Subcutaneous abdominal adipose tissue (tissue), 5 donors: ENCODE measurements around the gene AEN.
"Not testable (repeated sequence)": the region's sequence is repeated elsewhere in the genome, so short reads cannot be mapped to it uniquely, and the experiment has no call there.

Experiments
- H3K27ac ChIP-seq: one replicate; pipeline ENCODE4 v1.7.0; 2013; ENCODE audit warnings: low read depth, mild to moderate bottlenecking, inconsistent platforms, low read length, moderate library complexity
- H3K27me3 ChIP-seq, 5 donors: one replicate each; pipeline ENCODE4 v1.7.0; 2013; ENCODE audit warnings: low read length in 5 of 5, inconsistent platforms in 1 of 5; ENCODE audit not compliant: control insufficient read depth in 5 of 5, insufficient read depth in 4 of 5
- H3K36me3 ChIP-seq, 5 donors: one replicate each; pipeline ENCODE4 v1.7.0; 2013; ENCODE audit warnings: low read length in 5 of 5; ENCODE audit not compliant: control insufficient read depth in 5 of 5, insufficient read depth in 5 of 5
- H3K4me1 ChIP-seq, 5 donors: one replicate each; pipeline ENCODE4 v1.7.0; 2013; ENCODE audit warnings: low read length in 5 of 5, mild to moderate bottlenecking in 3 of 5, moderate library complexity in 1 of 5; ENCODE audit not compliant: control insufficient read depth in 5 of 5, insufficient read depth in 5 of 5
- H3K4me3 ChIP-seq, 5 donors: one replicate each; pipeline ENCODE4 v1.7.0; 2013; ENCODE audit warnings: low read length in 5 of 5, low read depth in 1 of 5
- H3K9ac ChIP-seq, 5 donors: one replicate each; pipeline ENCODE4 v1.7.0; 2013; ENCODE audit warnings: low read length in 5 of 5, mild to moderate bottlenecking in 4 of 5, moderate library complexity in 3 of 5
- H3K9me3 ChIP-seq, 5 donors: one replicate each; pipeline ENCODE4 v1.7.0; 2013; ENCODE audit warnings: low read length in 5 of 5; ENCODE audit not compliant: control insufficient read depth in 5 of 5
- donor health status: healthy.
- donor health status: healthy.
- donor health status: healthy.
- donor health status: healthy.
- donor health status: healthy.

AEN gene

GRCh38 chr15:88630141-88630721 lies 9.1 kb downstream of the AEN start:
- H3K36me3 ChIP-seq: peaks cover 0 to 55% (median 46%) of the 10 kb centered on the region in 5 donors
- H3K9ac ChIP-seq: peak overlapping the region in 1 of 5 donors; percentile 32
- peak overlapping the region; percentile 6 for H3K27ac ChIP-seq
- peaks cover 0 to 17% (median 2%) of the 10 kb centered on the region in 5 donors for H3K4me1 ChIP-seq
- no peak overlapping the region for H3K4me3 ChIP-seq
- no peaks in the 10 kb centered on the region for H3K27me3 ChIP-seq
- no peaks in the 10 kb centered on the region for H3K9me3 ChIP-seq

- H3K4me1 ChIP-seq: peaks cover 0 to 17% (median 2%) of the 10 kb centered on the region in 5 donors
- H3K27ac ChIP-seq: peak overlapping the region; percentile 6
- peaks cover 0 to 56% (median 46%) of the 10 kb centered on the region in 5 donors for H3K36me3 ChIP-seq
Observed at GRCh38 chr15:88630798-88631463, 9.8 kb downstream of the AEN start.

GRCh38 chr15:88631464-88632028 lies 10.4 kb downstream of the AEN start:
- Histone ChIP-seq H3K36me3 (peaks cover 0 to 53% (median 41%) of the 10 kb centered on the region in 5 donors), H3K4me3 (no peak overlapping the region), H3K27ac (no peak overlapping the region), H3K9me3 (no peaks in the 10 kb centered on the region), H3K4me1 (peaks cover 0 to 17% (median 2%) of the 10 kb centered on the region in 5 donors), H3K9ac (no peak overlapping the region), H3K27me3 (no peaks in the 10 kb centered on the region)

More at GRCh38 chr15:88630798-88631463, 9.8 kb downstream of the AEN start:
- Histone ChIP-seq H3K4me3 (no peak overlapping the region), H3K9me3 (no peaks in the 10 kb centered on the region), H3K27me3 (no peaks in the 10 kb centered on the region), H3K9ac (no peak overlapping the region)

GRCh38 chr15:88632797-88633196 lies 11.7 kb downstream of the AEN start:
- H3K27me3 ChIP-seq, H3K4me3 ChIP-seq, H3K9ac ChIP-seq, H3K27ac ChIP-seq, H3K9me3 ChIP-seq: not testable (repeated sequence)
- H3K4me1 ChIP-seq: peaks cover 0 to 17% (median 2%) of the 10 kb centered on the region in 5 donors
- H3K36me3 ChIP-seq: peaks cover 0 to 43% (median 31%) of the 10 kb centered on the region in 5 donors

GRCh38 chr15:88634449-88634848 lies 13.3 kb downstream of the AEN start:
- H3K36me3 ChIP-seq: peaks cover 0 to 28% (median 18%) of the 10 kb centered on the region in 5 donors
- H3K27ac ChIP-seq: no peak overlapping the region
- H3K4me3 ChIP-seq: no peak overlapping the region
- no peaks in the 10 kb centered on the region for H3K9me3 ChIP-seq
- H3K9ac ChIP-seq: no peak overlapping the region
- no peaks in the 10 kb centered on the region for H3K27me3 ChIP-seq
- H3K4me1 ChIP-seq: peaks cover 6 to 27% (median 16%) of the 10 kb centered on the region in 5 donors

GRCh38 chr15:88635318-88635717 lies 14.2 kb downstream of the AEN start:
- Histone ChIP-seq H3K27ac (no peak overlapping the region), H3K4me1 (peaks cover 6 to 30% (median 21%) of the 10 kb centered on the region in 5 donors), H3K9ac (no peak overlapping the region), H3K4me3 (no peak overlapping the region), H3K36me3 (peaks cover 0 to 19% (median 9%) of the 10 kb centered on the region in 5 donors), H3K27me3 (peaks cover 0 to 4% (median 0%) of the 10 kb centered on the region in 5 donors), H3K9me3 (no peaks in the 10 kb centered on the region)

GRCh38 chr15:88636050-88636449 lies 14.9 kb downstream of the AEN start:
- Histone ChIP-seq H3K27ac (no peak overlapping the region), H3K4me1 (peaks cover 6 to 30% (median 21%) of the 10 kb centered on the region in 5 donors), H3K9me3 (no peaks in the 10 kb centered on the region), H3K9ac (no peak overlapping the region), H3K27me3 (peaks cover 0 to 4% (median 0%) of the 10 kb centered on the region in 5 donors), H3K4me3 (no peak overlapping the region), H3K36me3 (peaks cover 0 to 12% (median 6%) of the 10 kb centered on the region in 5 donors)

GRCh38 chr15:88636654-88637053 lies 15.5 kb downstream of the AEN start:
- no peak overlapping the region for H3K9ac ChIP-seq

GRCh38 chr15:88637436-88637835 lies 16.3 kb downstream of the AEN start:
- no peak overlapping the region for H3K27ac ChIP-seq
- H3K4me1 ChIP-seq: peaks cover 5 to 32% (median 21%) of the 10 kb centered on the region in 5 donors
- H3K36me3 ChIP-seq: peaks cover 0 to 4% (median 0%) of the 10 kb centered on the region in 5 donors
- no peak overlapping the region for H3K4me3 ChIP-seq
- H3K9me3 ChIP-seq: no peaks in the 10 kb centered on the region
- H3K9ac ChIP-seq: no peak overlapping the region
- H3K27me3 ChIP-seq: peaks cover 0 to 4% (median 0%) of the 10 kb centered on the region in 5 donors

More at GRCh38 chr15:88636654-88637053, 15.5 kb downstream of the AEN start:
- H3K36me3 ChIP-seq: peaks cover 0 to 7% (median 2%) of the 10 kb centered on the region in 5 donors
- no peaks in the 10 kb centered on the region for H3K9me3 ChIP-seq
- H3K27ac ChIP-seq: no peak overlapping the region
- H3K4me3 ChIP-seq: no peak overlapping the region
- H3K4me1 ChIP-seq: peaks cover 5 to 32% (median 21%) of the 10 kb centered on the region in 5 donors
- peaks cover 0 to 4% (median 0%) of the 10 kb centered on the region in 5 donors for H3K27me3 ChIP-seq
